ENCODE data around the gene HAUS3.
A peak's percentile ranks its signal among the peaks of the same experiment; 100 is the strongest.

Gene HAUS3

DNA sequence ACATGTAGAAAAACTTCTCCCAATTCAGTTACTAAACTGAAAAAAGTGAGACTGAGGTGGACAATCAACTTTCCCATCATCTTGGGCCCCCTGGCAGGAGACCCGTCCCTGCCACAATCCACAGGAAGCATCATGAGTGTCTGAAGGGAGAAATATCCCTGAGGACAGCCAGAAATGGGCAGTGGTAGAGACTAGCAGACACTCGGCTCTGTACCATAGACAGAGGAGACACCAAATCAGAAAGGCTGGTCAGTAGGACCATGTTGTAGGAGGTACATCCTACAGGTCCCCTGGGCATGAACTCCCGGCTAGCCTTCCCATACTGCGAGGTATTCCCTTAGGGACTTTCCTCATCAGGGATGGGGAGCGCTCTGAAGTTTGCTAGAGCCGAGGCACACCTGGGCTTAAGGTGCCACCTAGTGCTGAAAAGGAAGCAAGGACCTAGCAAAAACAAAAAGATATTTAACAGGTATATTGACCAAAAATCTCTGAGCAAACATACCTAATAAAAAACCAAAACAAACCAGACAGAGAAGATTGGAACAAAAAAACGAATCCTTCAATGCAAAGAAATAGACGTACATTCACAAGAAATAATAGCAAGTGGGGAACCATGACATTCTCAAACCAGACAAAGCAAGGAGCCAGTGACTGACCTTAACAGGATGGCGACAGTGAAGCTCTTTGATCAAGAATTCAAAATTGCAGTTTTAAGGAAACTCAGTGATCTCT lies 55.6 kb downstream of the HAUS3 start:
- no peaks in the 10 kb centered on the region for H3K36me3 ChIP-seq (ENCODE audit: insufficient read depth, insufficient read length, low read length)
- H3K9ac ChIP-seq (ENCODE audit: insufficient read length, low read depth) = no peak overlapping the region
- TF ChIP-seq YY1 (IDR thresholded peaks at IDR 0.05; ENCODE audit: insufficient read depth, insufficient read length) (no peak), ZNF274 (IDR thresholded peaks at IDR 0.05; ENCODE audit: low read depth, low read length) (no peak), SUZ12 (IDR thresholded peaks at IDR 0.05; ENCODE audit: extremely low read depth, insufficient read depth, insufficient read length) (no peak)
- no peak overlapping the region for H3K4me3 ChIP-seq (ENCODE audit: insufficient read length, low read depth)
- H3K9me3 ChIP-seq (ENCODE audit: insufficient read depth, low read length) = peaks cover 14% of the 10 kb centered on the region
- H3K4me1 ChIP-seq (ENCODE audit: insufficient read depth, insufficient read length) = no peaks in the 10 kb centered on the region
- DNase-seq (ENCODE audit: low read depth, low spot score) = peak; percentile 51
- no peaks in the 10 kb centered on the region for H3K27me3 ChIP-seq (ENCODE audit: insufficient read depth, insufficient read length)

DNA sequence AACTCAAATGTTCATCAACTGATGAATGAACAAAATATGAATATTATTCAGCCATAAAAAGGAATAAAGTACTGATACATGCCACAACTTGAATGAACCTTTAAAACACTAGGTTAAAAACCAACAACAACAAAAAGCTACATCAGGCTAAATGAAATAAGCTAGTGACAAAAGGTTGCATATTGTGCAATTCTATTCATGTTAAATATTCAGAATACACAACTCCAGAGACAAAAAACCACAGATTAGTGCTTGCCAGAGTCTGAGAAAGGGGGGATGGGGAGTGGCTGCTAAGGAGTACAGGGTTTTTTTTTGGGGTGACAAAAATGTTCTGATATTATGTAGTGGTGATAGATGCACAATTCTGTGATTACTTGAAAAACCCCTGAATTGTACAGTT lies 58.5 kb downstream of the HAUS3 start:
- Histone ChIP-seq H3K36me3 (ENCODE audit: insufficient read depth, insufficient read length, low read length) (no peaks in the 10 kb centered on the region), H3K4me3 (ENCODE audit: insufficient read length, low read depth) (no peak overlapping the region), H3K4me1 (ENCODE audit: insufficient read depth, insufficient read length) (no peaks in the 10 kb centered on the region), H3K9ac (ENCODE audit: insufficient read length, low read depth) (no peak overlapping the region), H3K27me3 (ENCODE audit: insufficient read depth, insufficient read length) (no peaks in the 10 kb centered on the region), H3K9me3 (ENCODE audit: insufficient read depth, low read length) (peaks cover 14% of the 10 kb centered on the region)
- TF ChIP-seq SUZ12 (IDR thresholded peaks at IDR 0.05; ENCODE audit: extremely low read depth, insufficient read depth, insufficient read length) = no peak
- no peak for TF ChIP-seq YY1 (IDR thresholded peaks at IDR 0.05; ENCODE audit: insufficient read depth, insufficient read length)
- TF ChIP-seq ZNF274 (IDR thresholded peaks at IDR 0.05; ENCODE audit: low read depth, low read length) = no peak
- DNase-seq (ENCODE audit: low read depth, low spot score) = no peak

DNA sequence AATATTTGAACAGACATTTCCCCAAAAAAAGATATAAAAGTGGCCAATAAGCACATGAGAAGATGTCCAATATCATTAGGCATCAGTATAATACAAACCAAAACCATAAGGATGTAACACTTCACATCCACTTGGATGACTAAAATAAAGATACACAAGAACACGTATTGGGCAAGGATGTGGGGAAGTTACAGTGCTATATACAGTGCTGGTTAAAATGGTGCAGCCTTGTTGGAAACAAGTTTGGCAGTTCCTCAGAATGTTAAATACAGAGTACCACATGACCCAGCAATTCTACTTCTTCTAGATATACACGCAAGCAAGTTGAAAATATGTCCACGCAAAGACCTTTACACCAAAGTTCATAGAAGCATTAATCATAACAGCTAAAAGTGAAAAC lies 58.9 kb downstream of the HAUS3 start:
- Histone ChIP-seq H3K27me3 (ENCODE audit: insufficient read depth, insufficient read length) (no peaks in the 10 kb centered on the region), H3K4me1 (ENCODE audit: insufficient read depth, insufficient read length) (no peaks in the 10 kb centered on the region), H3K36me3 (ENCODE audit: insufficient read depth, insufficient read length, low read length) (no peaks in the 10 kb centered on the region), H3K4me3 (ENCODE audit: insufficient read length, low read depth) (no peak overlapping the region), H3K9ac (ENCODE audit: insufficient read length, low read depth) (no peak overlapping the region), H3K9me3 (ENCODE audit: insufficient read depth, low read length) (peaks cover 14% of the 10 kb centered on the region)
- TF ChIP-seq ZNF274 (IDR thresholded peaks at IDR 0.05; ENCODE audit: low read depth, low read length) (no peak), SUZ12 (IDR thresholded peaks at IDR 0.05; ENCODE audit: extremely low read depth, insufficient read depth, insufficient read length) (no peak), YY1 (IDR thresholded peaks at IDR 0.05; ENCODE audit: insufficient read depth, insufficient read length) (no peak)
- no peak for DNase-seq (ENCODE audit: low read depth, low spot score)

DNA sequence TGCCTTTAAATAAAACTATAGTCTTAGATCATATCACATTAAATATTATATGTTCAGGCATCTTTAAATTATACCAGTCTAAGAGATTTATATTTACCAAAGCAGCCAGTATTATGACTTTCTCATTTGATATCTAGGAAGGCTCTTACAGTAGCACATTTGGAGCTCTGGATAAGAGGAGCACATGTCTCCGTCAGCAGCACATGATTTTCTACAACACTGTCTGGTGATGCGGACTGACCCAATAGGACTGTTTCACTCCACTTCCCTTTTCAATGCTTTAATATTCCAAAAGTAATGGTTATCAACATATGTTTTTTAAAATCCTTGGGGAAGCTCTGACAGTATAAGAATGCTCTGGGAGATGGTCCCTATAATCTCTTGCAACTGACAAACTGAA lies 61.5 kb downstream of the HAUS3 start:
- no peak for DNase-seq (ENCODE audit: low read depth, low spot score)
- Histone ChIP-seq H3K9ac (ENCODE audit: insufficient read length, low read depth) (no peak overlapping the region), H3K27me3 (ENCODE audit: insufficient read depth, insufficient read length) (no peaks in the 10 kb centered on the region), H3K4me3 (ENCODE audit: insufficient read length, low read depth) (no peak overlapping the region), H3K36me3 (ENCODE audit: insufficient read depth, insufficient read length, low read length) (no peaks in the 10 kb centered on the region), H3K4me1 (ENCODE audit: insufficient read depth, insufficient read length) (no peaks in the 10 kb centered on the region), H3K9me3 (ENCODE audit: insufficient read depth, low read length) (peaks cover 14% of the 10 kb centered on the region)
- TF ChIP-seq SUZ12 (IDR thresholded peaks at IDR 0.05; ENCODE audit: extremely low read depth, insufficient read depth, insufficient read length) = no peak
- no peak for TF ChIP-seq ZNF274 (IDR thresholded peaks at IDR 0.05; ENCODE audit: low read depth, low read length)
- TF ChIP-seq YY1 (IDR thresholded peaks at IDR 0.05; ENCODE audit: insufficient read depth, insufficient read length) = no peak

DNA sequence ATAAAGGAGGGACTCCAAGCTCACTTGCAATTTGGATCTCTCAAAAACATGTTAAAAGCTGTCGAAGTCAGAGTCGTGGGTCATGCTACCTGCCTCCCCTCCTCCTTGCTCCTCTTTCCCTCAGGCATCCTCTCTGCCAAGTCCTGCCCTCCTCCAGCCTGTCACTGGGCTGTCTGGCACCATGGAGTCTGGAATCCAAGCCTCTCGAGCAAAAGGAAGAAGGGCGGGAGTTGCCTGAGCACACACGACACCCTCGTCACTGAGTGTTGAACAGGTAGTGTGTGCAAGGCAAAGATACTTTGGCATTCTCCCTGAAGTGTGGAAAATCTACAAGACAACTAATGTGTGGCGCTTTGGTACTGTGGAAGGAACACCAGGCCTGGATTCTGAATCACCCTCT lies 62.2 kb downstream of the HAUS3 start:
- Histone ChIP-seq H3K27me3 (ENCODE audit: insufficient read depth, insufficient read length) (no peaks in the 10 kb centered on the region), H3K36me3 (ENCODE audit: insufficient read depth, insufficient read length, low read length) (no peaks in the 10 kb centered on the region), H3K4me3 (ENCODE audit: insufficient read length, low read depth) (no peak overlapping the region), H3K9me3 (ENCODE audit: insufficient read depth, low read length) (peaks cover 14% of the 10 kb centered on the region), H3K4me1 (ENCODE audit: insufficient read depth, insufficient read length) (no peaks in the 10 kb centered on the region), H3K9ac (ENCODE audit: insufficient read length, low read depth) (no peak overlapping the region)
- no peak for TF ChIP-seq YY1 (IDR thresholded peaks at IDR 0.05; ENCODE audit: insufficient read depth, insufficient read length)
- TF ChIP-seq SUZ12 (IDR thresholded peaks at IDR 0.05; ENCODE audit: extremely low read depth, insufficient read depth, insufficient read length) = no peak
- TF ChIP-seq ZNF274 (IDR thresholded peaks at IDR 0.05; ENCODE audit: low read depth, low read length) = no peak
- DNase-seq (ENCODE audit: low read depth, low spot score) = no peak

DNA sequence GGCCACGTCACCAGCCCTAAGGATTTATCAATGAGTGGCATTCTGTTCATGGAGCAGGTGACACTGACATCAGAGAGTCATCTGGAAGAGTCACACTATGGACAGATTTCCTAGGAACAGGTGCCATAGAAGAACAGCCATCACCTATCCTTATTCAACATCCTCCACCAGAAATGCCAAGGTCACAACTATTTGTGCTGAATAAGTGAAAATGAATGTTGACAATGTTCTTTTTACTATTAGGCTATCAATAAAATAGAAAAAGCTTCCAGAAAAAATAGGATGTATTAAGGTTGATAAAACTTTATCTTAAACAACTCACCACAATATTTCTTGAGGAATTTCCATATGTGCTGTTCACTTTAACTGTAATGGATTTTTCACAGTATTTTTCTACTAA lies 62.9 kb downstream of the HAUS3 start:
- DNase-seq (ENCODE audit: low read depth, low spot score) = no peak
- Histone ChIP-seq H3K4me3 (ENCODE audit: insufficient read length, low read depth) (no peak overlapping the region), H3K27me3 (ENCODE audit: insufficient read depth, insufficient read length) (no peaks in the 10 kb centered on the region), H3K4me1 (ENCODE audit: insufficient read depth, insufficient read length) (no peaks in the 10 kb centered on the region), H3K9ac (ENCODE audit: insufficient read length, low read depth) (no peak overlapping the region), H3K36me3 (ENCODE audit: insufficient read depth, insufficient read length, low read length) (no peaks in the 10 kb centered on the region), H3K9me3 (ENCODE audit: insufficient read depth, low read length) (peaks cover 14% of the 10 kb centered on the region)
- TF ChIP-seq SUZ12 (IDR thresholded peaks at IDR 0.05; ENCODE audit: extremely low read depth, insufficient read depth, insufficient read length) = no peak
- TF ChIP-seq YY1 (IDR thresholded peaks at IDR 0.05; ENCODE audit: insufficient read depth, insufficient read length) = no peak
- TF ChIP-seq ZNF274 (IDR thresholded peaks at IDR 0.05; ENCODE audit: low read depth, low read length) = no peak

Data from NT2/D1 (cell line).